Skeletal muscle cell (primary cell): ENCODE results near the gene TRPV2.
"Not testable (repeated sequence)": the region's sequence is repeated elsewhere in the genome, so short reads cannot be mapped to it uniquely, and the experiment has no call there.

Experiments used
- DNase-seq: peaks from one replicate; pipeline ENCODE4 v3.0.0-alpha.2; 2010; ENCODE audit warnings: low read depth
- H3K4me3 ChIP-seq: 2 replicates; pipeline ENCODE4 v1.5.1; 2011; ENCODE audit warnings: low read depth, mild to moderate bottlenecking, control low read depth, low read length, moderate library complexity

The TRPV2 gene

GRCh38 chr17:16447676-16448075 is 32.3 kb downstream of the TRPV2 start:
- H3K4me3 ChIP-seq = no peak overlapping the region
- no peak for DNase-seq

- no peak overlapping the region for H3K4me3 ChIP-seq
- no peak for DNase-seq
Measured at GRCh38 chr17:16448490-16448889, 33.1 kb downstream of the TRPV2 start.

GRCh38 chr17:16449121-16449570 is 33.8 kb downstream of the TRPV2 start:
- no peak overlapping the region for H3K4me3 ChIP-seq
- DNase-seq = no peak

- no peak overlapping the region for H3K4me3 ChIP-seq
- no peak for DNase-seq
Measured at GRCh38 chr17:16450028-16450427, 34.7 kb downstream of the TRPV2 start.

- DNase-seq = not testable (repeated sequence)
Measured at GRCh38 chr17:16452268-16452667, 36.9 kb downstream of the TRPV2 start.

GRCh38 chr17:16453493-16453851 is 38.1 kb downstream of the TRPV2 start:
- no peak overlapping the region for H3K4me3 ChIP-seq
- no peak for DNase-seq

More at GRCh38 chr17:16452268-16452667, 36.9 kb downstream of the TRPV2 start:
- not testable (repeated sequence) for H3K4me3 ChIP-seq

GRCh38 chr17:16455997-16456741 is 40.8 kb downstream of the TRPV2 start:
- no peak overlapping the region for H3K4me3 ChIP-seq
- no peak for DNase-seq

GRCh38 chr17:16456742-16457316 is 41.5 kb downstream of the TRPV2 start:
- no peak for DNase-seq
- no peak overlapping the region for H3K4me3 ChIP-seq

- H3K4me3 ChIP-seq = no peak overlapping the region
- no peak for DNase-seq
Measured at GRCh38 chr17:16459271-16459670, 43.9 kb downstream of the TRPV2 start.

GRCh38 chr17:16459855-16460550 is 44.6 kb downstream of the TRPV2 start:
- no peak for DNase-seq
- no peak overlapping the region for H3K4me3 ChIP-seq

GRCh38 chr17:16460796-16461605 is 45.6 kb downstream of the TRPV2 start:
- no peak for DNase-seq
- no peak overlapping the region for H3K4me3 ChIP-seq

- no peak for DNase-seq
- no peak overlapping the region for H3K4me3 ChIP-seq
Measured at GRCh38 chr17:16461606-16461866, 46.2 kb downstream of the TRPV2 start.

GRCh38 chr17:16462070-16462864 is 46.9 kb downstream of the TRPV2 start:
- DNase-seq = no peak
- no peak overlapping the region for H3K4me3 ChIP-seq

- H3K4me3 ChIP-seq = no peak overlapping the region
- no peak for DNase-seq
Measured at GRCh38 chr17:16463358-16464302, 48.3 kb downstream of the TRPV2 start.

GRCh38 chr17:16464303-16465051 is 49.1 kb downstream of the TRPV2 start:
- no peak for DNase-seq

GRCh38 chr17:16465052-16465312 is 49.6 kb downstream of the TRPV2 start:
- H3K4me3 ChIP-seq = no peak overlapping the region
- DNase-seq = no peak

More at GRCh38 chr17:16464303-16465051, 49.1 kb downstream of the TRPV2 start:
- no peak overlapping the region for H3K4me3 ChIP-seq

- no peak overlapping the region for H3K4me3 ChIP-seq
- no peak for DNase-seq
Measured at GRCh38 chr17:16465861-16466338, 50.5 kb downstream of the TRPV2 start.

GRCh38 chr17:16466407-16466806 is 51.0 kb downstream of the TRPV2 start:
- no peak for DNase-seq
- H3K4me3 ChIP-seq = no peak overlapping the region
